T-helper 2 cell treated with Interferon-gamma antibody and Interleukin-4, amounts not matched to agents 100 ng/mL and 5 ng/mL, for 36 hours (primary cell): Measurements from ENCODE around the gene CLSTN2. TPM values are rescaled to one million over a fixed set of nuclear protein-coding genes. Genes with fewer than 3 reads are reported as not detected.

Experiments
- intact Hi-C: fragments of 100-400 bp; cut with micrococcal nuclease; formaldehyde crosslinking; loops from one replicate; pipeline ENCODE4 v1.15.1; 2023
- total RNA-seq: library from RNA; stranded (reverse); gene quantifications from 2 replicates; pipeline ENCODE4 v1.2.3, GENCODE V29; 2022

CLSTN2 gene
- total RNA-seq, 1 donor from 2014 or later = not detected

DNA sequence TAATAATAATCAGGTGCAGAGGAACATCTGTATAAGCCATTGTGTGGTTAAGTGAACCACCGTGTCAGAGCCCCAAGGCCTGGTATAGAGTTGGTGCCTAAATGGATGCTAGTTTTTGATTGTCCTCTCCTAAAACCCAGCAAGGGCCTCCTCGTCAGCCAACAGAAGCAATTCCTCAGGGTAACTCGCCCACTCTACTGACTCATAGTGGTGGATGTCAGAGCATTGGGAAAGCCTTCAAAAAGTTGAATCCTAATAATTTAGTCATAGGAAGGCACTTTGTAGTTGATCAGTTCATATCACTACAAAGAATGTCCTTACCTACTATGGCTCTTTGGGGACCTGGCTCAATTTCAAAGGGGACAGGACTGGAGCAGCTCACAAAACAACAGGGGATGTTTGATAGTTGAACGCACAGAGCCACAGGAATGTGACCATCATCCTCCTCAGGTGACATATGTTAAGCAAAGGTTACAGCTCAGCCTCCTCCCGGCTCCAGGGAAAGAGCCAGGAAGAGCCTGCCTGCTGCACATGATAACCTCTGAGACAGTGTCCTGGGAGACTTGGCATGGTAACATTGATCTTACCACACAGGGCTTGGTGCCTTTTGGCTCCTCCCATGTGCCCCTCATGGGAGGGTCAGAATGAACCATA lies 338.7 kb downstream of the CLSTN2 start:
- intact Hi-C loops = no loop called here

DNA sequence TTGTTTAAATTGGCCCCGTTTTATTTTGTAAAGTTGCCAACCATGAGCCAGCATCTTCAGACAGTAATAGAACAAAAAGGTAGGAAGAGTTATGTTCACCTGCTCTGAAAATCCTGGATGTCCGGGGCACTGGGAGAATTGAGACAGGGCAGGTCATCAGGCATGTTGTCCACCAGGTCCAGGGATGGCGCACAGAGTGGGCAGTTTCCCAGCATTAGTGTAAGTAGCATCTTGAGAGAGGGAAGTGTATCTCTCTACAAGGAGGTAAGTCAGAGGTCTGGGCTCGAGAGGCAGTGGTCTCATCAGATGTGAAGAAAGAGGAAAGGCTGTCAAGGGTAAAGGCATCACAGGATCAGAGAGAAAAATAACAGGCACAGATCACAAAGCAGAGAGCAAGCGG lies 339.4 kb downstream of the CLSTN2 start:
- intact Hi-C loops = no loop called here

DNA sequence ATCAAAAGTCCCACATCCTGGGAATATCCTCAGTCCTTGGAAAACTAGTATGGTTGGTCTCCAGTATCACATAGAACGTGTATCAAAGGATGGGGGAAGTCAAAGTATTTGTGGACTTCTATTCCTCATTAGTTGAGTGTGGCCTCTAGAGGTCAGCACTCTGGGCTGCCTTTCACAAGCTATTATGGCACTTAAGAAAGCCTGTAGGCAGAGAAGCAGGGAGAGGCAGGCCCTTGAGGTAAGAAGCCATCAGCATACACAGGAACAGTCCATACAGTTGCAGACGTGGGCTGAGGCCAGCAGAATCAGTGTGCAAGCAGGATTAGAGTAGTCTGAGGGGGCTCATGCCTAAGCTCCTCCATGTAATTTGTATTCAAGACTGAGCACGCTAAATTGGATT lies 341.7 kb downstream of the CLSTN2 start:
- intact Hi-C loops = no loop called here

DNA sequence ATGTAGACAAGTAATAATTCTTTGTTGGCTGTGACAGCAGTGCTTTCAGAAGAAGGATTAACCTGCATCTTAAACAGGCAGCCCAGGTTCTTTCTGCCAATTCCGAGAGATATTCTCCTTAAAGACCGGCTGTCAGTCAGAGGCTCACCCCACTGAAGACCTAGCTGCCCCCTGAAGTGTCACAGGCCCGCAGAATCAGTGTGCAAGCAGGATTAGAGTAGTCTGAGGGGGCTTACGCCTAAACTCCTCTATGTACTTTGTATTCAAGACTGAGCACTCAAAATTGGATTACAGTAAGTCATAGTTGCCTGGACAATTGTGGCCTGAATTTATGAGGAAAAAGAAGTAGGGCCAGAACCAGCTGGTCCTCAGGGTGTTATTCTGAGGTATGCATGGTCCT lies 342.9 kb downstream of the CLSTN2 start:
- intact Hi-C loops = no loop called here

DNA sequence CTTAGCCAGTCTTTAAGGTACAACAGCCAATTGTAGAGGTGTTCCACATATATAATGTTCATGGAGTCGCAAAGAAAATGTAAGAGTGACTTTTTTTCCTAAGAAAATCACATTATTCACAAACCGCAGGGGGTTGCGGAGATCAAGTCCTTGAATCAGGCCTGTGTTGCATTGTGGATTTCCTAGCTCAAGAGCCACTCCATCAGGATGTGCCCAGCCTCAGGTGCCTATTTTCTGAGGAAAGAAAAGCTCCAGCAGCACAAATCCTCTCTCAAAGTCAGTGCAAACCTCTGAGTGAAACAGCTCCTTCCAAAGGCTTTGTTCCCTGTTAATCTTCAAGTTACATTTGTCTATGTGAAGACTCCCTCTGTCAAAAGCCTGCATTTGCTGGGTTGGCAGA lies 349.4 kb downstream of the CLSTN2 start:
- intact Hi-C loops = no loop called here

DNA sequence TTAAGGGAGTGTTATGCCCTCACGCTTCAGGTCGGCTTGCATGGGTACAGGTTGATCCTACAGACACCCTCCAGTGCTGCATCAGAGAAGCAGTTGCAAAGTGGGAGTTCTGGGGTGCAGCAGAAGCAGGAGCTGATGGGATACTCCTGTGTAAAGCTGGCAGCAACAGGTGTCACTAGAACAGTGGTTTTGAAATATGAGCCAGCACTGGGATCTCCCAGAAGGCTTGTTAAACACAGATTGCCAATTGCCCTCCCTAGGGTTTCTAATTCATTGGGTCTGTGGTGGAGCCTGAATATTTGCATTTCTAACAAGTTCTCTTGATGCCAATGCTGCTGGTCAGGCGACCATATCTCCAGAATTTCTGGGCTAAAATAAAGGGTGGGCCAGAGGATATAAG lies 350.4 kb downstream of the CLSTN2 start:
- intact Hi-C loops = no loop called here

DNA sequence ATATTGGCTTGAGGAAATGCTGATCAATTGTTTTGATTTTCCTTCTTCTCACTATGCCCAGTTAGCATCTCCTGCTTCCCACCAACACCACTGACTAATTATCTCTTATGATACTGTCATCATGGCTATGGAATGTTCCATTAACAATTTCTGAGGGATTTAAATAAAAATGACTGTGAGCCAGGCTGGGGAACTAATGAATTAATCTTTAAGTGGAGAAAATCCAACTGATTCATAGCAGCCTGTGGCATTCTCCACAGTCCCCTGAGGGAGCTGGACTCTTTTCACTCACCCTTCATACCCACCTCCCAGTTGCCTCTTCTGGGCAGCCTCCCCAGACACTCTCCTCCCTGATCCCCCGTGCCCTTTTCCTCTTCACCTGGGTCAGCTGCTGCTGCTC lies 353.6 kb downstream of the CLSTN2 start:
- intact Hi-C loops = no loop called here

DNA sequence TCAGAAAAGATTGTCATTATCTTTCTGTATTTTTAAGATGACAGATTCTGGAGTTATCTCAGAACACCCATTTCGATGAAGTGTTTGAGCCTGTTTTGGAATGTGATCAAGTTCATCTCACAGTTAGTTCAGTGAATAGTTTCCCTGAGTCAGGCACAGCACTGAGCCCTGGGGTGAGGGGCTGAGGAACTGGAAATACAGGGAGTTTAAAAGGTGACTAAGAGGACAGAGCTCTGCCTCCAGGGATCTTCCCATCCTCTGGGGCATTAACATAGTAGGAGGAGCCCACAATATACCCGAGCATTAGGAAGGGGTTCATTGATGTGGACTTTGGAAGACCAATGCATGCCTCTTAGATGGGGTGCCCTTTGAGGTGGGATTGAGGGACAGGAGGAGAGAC lies 355.1 kb downstream of the CLSTN2 start:
- intact Hi-C loops = no loop called here

DNA sequence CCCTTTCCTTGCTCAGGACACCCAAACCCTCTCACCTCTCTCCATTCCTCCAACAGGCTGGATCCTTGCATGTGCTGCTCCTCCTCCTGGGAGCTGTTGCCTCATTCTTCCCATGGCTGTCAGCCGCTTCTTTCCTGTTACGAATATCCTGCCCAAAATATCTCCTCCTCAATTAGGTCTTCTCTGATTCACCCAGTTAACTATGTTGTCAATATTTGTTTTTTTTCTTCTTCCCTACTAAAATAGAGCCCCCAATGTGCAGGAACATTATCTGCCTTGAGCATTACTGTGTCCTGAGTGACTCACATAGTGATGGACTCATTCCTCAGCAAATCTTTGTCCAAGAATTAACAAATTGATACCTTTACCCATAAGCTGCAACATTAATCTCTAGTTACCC lies 357.2 kb downstream of the CLSTN2 start:
- intact Hi-C loops = no loop called here

DNA sequence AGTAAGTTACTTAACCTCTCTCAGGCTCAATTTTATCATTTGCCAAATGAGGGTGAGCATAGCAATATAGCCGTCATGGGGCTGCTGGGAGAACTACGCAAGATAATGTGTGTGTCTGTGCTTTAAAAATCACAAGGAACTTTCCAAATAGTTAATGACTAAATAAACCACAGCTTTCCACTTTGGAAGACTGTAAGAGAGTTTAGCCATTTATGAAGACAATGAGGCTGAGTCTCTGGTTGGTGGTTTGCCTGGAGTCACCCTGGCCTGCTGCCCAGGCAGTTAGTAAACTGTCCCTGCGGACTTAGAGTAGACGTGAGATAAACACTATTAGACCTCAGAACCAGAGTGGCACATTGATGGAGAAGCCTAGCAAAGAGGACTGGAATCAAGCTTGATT lies 357.7 kb downstream of the CLSTN2 start:
- intact Hi-C loops = no loop called here

DNA sequence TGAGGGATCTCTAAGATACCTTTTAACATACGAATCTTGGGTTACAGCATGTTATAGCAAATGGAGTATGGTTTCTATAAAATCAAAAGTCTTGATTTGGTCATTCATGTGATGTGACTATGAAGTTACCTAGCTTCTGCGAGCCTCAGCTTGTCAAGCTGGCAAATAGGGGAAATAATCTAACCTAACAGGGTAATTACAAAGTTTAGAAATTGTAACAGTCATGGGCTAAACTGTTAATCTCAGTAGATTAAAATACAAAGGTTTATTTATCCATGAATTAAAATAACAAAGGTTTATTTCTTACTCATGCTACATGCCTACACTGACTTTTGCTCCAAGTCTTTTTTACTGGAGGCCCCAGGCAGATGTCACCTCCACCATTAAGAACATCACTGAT lies 359.1 kb downstream of the CLSTN2 start:
- intact Hi-C loops = no loop called here

DNA sequence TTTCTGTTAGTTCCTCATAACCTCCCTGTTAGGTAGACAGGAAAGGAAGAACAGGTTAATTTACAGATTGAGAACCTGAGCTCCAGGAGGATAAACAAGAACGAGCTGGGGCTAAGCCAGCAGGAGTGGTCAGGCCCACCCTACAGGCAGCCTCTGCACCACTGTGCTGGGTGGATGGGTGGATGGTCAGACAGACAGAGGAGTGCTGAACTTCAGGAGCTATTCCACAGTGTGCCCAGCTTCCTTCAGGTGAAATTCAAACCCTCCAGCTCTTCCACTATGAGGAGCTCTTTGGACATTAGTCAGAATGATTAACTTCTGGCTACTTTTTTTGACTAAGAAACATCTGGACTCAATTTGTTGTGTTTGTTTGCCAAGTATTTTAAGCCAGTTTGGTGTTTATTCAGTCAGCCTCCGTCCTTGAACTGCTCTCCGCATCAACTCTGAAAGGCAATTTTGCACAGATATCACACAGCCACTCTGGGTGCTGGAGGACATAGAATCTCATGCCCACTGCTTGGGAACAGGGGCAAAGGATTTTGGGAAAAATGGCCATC lies 361.9 kb downstream of the CLSTN2 start:
- intact Hi-C loops = no loop called here

DNA sequence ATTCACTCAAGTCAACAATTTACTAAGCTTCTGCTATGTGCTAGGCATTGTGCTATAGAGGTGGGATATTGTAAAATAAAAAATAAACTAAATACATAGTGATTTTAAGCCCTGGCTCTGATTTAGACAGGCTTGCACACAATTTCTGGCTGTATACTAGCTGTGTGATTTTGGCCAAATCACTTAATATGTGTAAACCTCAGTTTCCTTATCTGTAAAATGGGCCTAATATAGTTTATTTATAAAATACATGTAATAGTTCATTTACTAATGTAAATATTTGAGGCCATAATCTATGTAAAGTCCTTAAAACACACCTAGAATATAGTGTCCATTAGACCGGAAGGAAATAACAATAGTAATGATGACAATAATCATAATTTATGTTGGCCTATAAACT lies 363.1 kb downstream of the CLSTN2 start:
- intact Hi-C loops = no loop called here

DNA sequence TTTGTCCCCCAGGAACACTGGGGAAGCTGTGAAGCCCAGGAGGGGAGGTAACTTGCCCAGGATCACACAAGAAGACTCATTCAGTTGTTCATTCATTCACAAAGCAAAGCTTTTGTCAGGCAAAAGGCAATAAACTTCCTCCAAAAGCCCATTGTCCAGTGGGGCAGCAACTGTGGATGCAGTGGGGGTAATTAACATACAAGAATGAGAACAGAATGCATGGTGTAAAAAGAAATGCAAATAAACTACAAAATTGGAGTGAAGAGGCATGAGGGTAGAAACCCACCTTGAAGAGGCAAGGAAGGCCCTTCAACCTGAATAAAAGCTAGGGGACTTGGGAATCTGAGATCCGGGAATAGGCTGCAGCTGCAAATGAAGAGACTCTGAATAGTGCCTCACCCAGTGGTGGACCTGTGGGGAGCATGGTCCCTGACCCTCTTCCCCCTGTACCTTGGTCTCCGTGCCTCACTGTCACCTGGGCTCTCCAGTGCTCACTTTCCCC lies 363.6 kb downstream of the CLSTN2 start:
- intact Hi-C loops = no loop called here

DNA sequence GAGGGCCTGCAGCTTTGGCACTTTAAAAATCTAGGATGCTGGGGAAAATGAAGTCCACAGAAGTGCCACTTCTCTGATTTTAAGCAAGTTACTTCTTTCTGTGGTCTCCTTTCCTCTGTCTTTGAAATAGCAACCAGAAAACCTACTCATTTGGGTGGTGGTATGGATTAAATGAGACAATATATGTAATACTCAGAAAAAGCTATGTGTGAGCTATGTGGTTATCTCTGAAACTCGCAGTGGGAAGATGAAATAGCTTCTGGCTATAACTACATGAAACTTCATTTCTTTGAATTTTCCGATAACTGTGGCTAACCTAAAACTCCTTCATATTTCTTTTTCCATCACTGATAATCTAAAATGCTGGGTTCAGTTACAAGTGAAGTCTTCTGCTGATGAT lies 368.9 kb downstream of the CLSTN2 start:
- intact Hi-C loops = no loop called here

DNA sequence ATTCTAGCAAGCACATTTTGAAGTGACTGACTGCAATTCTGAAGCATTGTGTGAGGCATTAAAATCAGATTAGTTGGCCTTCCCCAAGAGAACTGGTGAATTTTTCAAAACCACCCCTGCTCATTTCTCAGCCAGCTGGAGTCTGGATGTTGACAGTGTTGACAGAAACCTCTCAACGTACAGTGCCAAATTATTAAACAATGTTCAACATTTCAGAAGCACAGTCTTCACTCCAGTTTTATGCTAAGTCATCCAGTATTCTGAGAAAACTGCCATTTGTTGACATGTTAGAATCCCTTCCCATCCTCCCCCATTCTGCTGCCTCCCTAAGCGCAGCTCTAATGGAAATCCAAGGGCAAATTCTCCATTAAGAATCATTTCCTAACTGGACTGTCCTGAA lies 373.6 kb downstream of the CLSTN2 start:
- intact Hi-C loops = no loop called here

DNA sequence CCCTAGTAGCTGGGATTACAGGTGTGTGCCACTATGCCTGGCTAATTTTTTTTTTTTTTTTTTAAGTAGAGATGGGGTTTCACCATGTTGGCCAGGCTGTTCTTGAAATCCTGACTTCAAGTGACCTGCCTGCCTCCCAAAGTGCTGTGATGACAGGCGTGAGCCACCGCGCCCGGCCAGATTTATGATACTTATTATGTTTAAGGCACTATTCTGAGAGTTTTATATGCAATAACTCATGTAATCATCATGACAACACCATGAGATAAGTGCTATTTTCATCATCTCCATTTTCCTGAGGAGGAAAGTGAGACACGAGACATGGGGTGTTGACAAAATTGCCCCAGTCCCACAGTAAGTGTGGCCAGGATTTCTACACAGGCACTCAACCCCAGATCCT lies 376.4 kb downstream of the CLSTN2 start:
- intact Hi-C loops = no loop called here

DNA sequence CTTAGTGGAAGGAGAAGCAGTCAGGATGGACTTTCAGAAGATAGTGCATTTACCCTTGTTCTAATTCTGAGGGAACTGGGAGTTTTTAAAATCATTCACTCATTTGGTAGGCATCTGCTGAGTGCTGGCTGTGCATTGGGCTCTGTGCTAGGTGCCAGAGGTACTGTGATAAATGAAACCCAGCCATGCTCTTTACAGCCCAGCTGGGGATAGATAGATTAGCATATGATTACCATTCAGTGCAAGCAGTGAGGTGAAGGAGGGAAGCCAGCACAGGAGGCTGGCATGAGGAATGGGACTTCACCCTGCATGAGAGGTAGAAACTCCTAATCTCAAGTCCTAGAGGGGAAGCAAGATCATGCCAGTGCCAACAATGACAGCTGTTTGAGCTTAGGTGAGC lies 381.0 kb downstream of the CLSTN2 start:
- intact Hi-C loops = no loop called here

DNA sequence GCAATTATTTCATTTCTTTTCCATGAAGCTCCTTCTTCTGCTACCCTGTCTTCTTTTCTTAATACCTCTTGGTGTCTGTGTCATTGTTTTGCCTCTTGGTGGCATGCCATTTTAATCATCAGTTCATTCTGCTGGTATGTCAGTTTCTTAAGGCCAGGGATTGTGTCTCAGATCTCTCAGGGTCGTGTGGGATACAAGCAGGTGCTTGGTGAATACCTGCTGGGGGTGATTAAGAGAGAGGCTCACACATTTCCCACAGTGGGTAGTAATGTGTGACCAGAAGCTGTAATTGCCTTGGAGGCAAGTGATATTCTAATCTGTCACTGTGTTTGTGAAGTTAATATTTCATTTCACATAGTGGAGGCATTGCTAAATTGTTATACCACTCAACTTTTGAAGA lies 381.5 kb downstream of the CLSTN2 start:
- intact Hi-C loops = no loop called here

DNA sequence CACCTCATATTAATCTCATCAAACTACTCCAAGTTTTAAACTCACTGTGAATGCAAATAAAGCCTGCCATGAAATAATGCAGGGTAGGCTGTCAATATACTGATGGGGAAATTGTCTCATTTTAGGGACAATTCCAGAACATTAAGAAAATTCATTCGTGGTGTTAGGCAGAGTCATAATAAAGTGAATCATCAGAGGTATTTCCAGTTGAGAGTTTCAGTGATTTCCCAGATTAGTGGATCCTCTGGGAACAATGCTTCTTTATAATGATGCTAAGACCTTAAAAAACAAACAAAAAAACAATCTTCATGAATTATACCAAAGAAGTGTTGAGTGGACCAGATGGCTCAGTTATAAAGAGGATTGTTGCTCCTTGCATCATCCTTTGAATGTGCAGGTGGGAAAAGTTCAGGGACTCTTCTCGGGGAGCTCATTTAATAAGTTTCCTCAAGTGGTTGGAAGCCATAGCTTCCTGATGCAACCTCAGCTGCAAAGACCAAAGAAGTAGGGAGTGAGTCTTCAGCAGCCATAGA lies 381.9 kb downstream of the CLSTN2 start:
- intact Hi-C loops = no loop called here

DNA sequence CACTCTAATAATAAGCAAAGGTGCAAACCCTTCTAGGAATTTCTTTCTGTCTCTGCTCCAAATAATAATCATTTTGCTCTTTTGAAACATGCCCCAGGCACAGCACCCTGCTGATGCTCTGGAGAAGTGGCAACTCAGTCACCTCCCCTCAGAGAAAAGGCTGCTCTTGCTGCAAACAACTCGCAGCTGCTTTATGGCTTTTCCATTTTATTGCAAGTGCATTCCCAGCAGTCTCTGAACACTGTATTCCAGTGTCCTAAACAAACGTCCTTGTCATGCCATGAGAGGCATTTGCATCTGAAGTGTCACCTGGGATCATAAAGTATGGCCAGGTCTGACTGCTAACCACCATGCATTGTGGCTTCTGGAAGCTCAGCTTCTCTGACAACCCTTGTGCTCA lies 384.8 kb downstream of the CLSTN2 start:
- intact Hi-C loops = no loop called here

DNA sequence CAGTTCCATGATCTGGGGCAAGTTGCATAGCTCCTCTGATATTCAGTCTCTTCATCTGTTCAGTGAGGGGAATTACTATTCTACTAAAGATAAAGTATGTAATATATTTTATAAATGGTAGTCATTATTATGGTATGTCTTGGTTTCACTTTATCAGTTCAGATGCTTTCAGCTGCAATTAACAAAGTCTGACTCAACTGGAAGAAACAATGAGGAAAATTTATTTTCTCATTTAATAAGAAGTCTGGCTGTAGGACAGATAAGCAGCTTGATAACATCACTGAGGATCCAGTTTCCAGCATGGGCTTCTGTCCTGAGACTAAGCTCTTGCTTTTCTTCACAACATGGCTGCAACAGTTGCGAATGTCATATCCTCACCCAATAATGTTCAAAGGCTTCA lies 388.6 kb downstream of the CLSTN2 start:
- intact Hi-C loops = no loop called here

DNA sequence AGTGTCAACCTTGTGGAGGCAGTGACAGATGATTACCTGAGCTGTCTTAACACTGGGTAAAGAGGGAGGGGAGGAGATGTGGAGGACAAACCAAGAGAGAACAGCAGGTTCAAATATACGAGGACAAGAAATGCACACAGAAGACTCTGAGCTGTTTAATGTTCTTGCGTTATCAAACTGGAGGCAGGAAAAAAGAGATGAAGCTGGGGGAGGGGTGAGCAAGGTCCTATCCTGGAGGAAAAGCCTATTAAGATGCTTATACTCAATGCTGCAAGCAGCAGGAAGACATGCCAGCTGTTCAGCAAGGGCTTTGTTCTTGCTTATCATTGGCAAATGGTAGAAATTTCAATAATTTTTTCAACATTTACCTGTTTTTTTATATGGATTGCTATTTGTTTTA lies 397.1 kb downstream of the CLSTN2 start:
- intact Hi-C loops = no loop called here
